ENCODE data around the gene CCNY. TPM values are rescaled to one million over a fixed set of nuclear protein-coding genes. Genes with fewer than 3 reads are reported as not detected.

CCNY gene
- polyA plus RNA-seq, 1 experiment, result 39.0 TPM

DNA sequence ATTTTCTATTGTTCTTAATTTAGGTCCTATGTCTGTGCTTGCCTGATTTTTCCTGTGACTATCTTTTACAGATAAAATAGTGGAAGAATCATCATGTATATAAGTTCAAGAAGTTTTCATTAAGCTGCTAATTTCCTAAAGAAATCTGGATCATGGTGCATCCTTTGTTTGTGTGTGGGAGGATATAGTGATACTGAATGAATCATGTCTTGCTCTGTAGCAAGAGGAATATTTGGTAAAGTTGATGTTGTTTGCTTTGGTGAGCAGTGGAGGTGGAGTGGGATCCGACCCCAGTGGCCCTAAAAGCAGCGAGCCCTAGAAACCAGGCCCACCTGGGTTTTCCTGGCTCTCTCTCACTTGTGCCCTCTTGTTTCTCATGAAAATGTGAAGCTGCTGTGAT lies 83.7 kb downstream of the CCNY start:
- H3K27me3 ChIP-seq (ENCODE audit: control insufficient read depth, insufficient read depth, low read length), result no peaks in the 10 kb centered on the region
- H3K36me3 ChIP-seq (ENCODE audit: control insufficient read depth, insufficient read depth, low read length), result no peaks in the 10 kb centered on the region
- no peak for DNase-seq (ENCODE audit: low read depth)
- ChIA-PET CTCF (interaction anchor here (1.0 kb wide), 1 partner anchor 19 kb away, joined by 4 read pairs; no protein-coding TSS in a partner anchor), POLR2A (no interaction called here)
- no peak overlapping the region for H3K4me3 ChIP-seq (ENCODE audit: low read depth, low read length)
- TF ChIP-seq, protein P1, sequence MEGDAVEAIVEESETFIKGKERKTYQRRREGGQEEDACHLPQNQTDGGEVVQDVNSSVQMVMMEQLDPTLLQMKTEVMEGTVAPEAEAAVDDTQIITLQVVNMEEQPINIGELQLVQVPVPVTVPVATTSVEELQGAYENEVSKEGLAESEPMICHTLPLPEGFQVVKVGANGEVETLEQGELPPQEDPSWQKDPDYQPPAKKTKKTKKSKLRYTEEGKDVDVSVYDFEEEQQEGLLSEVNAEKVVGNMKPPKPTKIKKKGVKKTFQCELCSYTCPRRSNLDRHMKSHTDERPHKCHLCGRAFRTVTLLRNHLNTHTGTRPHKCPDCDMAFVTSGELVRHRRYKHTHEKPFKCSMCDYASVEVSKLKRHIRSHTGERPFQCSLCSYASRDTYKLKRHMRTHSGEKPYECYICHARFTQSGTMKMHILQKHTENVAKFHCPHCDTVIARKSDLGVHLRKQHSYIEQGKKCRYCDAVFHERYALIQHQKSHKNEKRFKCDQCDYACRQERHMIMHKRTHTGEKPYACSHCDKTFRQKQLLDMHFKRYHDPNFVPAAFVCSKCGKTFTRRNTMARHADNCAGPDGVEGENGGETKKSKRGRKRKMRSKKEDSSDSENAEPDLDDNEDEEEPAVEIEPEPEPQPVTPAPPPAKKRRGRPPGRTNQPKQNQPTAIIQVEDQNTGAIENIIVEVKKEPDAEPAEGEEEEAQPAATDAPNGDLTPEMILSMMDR (IDR thresholded peaks at IDR 0.05; ENCODE audit: insufficient read depth, low read depth, low read length), result no peak

DNA sequence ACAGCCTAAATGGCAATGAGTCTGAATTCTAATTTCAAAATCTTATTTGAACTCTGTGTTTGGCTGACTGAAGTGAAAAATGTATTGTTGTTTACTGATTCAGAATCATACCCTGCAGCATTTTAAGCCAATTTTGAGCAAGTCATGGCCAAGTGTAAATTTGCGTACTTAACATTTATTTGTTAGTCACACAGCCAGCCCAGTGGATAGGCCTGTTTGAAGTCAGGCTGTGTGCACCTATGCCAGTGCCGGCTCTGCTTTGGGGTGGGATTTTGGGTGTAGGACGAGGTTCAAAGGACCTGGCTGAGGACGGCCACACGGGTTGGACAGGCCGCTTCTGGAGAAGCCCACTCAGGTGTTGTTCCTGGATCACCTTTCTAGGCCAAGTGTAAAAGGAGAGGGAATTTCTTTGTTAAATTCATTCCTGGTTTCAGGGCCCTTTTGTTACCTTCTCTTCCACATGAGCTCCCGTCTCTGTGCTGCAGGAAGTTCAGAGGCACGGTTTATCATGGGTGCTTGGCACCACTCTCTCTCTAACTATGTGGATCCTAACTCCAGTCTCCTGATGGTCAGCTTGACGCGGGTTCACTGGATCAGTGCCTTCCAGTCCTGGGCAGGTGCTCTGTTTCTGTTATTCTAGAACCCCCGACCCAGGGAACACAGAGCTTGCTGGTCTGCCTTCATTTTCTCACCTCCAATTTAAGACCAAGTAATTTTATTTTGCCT lies 84.7 kb downstream of the CCNY start:
- TF ChIP-seq, protein P1 (IDR thresholded peaks at IDR 0.05; ENCODE audit: insufficient read depth, low read depth, low read length), result no peak
- DNase-seq (ENCODE audit: low read depth), result no peak
- no peak overlapping the region for H3K4me3 ChIP-seq (ENCODE audit: low read depth, low read length)
- H3K36me3 ChIP-seq (ENCODE audit: control insufficient read depth, insufficient read depth, low read length), result no peaks in the 10 kb centered on the region
- ChIA-PET POLR2A (interaction anchor here (1.0 kb wide), 1 partner anchor 12 kb away, joined by 3 read pairs; no protein-coding TSS in a partner anchor), CTCF (interaction anchor here (0.8 to 1.6 kb wide), 5 partner anchors 12 to 225 kb away, joined by 3 to 4 read pairs (median 3); no protein-coding TSS in a partner anchor)
- no peaks in the 10 kb centered on the region for H3K27me3 ChIP-seq (ENCODE audit: control insufficient read depth, insufficient read depth, low read length)

GRCh38 chr10:35421553-35422178 lies 85.4 kb downstream of the CCNY start:
- peak; percentile 72 for DNase-seq (ENCODE audit: low read depth)
- Histone ChIP-seq H3K4me3 (ENCODE audit: low read depth, low read length) (no peak overlapping the region), H3K36me3 (ENCODE audit: control insufficient read depth, insufficient read depth, low read length) (no peaks in the 10 kb centered on the region), H3K27me3 (ENCODE audit: control insufficient read depth, insufficient read depth, low read length) (no peaks in the 10 kb centered on the region)
- ChIA-PET POLR2A (interaction anchor here (1.0 kb wide), 1 partner anchor 11 kb away, joined by 3 read pairs; no protein-coding TSS in a partner anchor), CTCF (interaction anchor here (0.8 to 1.6 kb wide), 5 partner anchors 13 to 226 kb away, joined by 3 to 4 read pairs (median 3); no protein-coding TSS in a partner anchor)
- TF ChIP-seq, protein P1 (IDR thresholded peaks at IDR 0.05; ENCODE audit: insufficient read depth, low read depth, low read length), result no peak

GRCh38 chr10:35422228-35422627 lies 85.9 kb downstream of the CCNY start:
- no peak for DNase-seq (ENCODE audit: low read depth)
- Histone ChIP-seq H3K36me3 (ENCODE audit: control insufficient read depth, insufficient read depth, low read length) (no peaks in the 10 kb centered on the region), H3K4me3 (ENCODE audit: low read depth, low read length) (no peak overlapping the region), H3K27me3 (ENCODE audit: control insufficient read depth, insufficient read depth, low read length) (no peaks in the 10 kb centered on the region)
- ChIA-PET POLR2A (interaction anchor here (0.6 kb wide), 1 partner anchor 117 kb away, joined by 3 read pairs; no protein-coding TSS in a partner anchor), CTCF (interaction anchor here (1.1 to 1.6 kb wide), 3 partner anchors 26 to 226 kb away, joined by 3 to 4 read pairs (median 3); no protein-coding TSS in a partner anchor)
- TF ChIP-seq, protein P1 (IDR thresholded peaks at IDR 0.05; ENCODE audit: insufficient read depth, low read depth, low read length), result no peak

Measured in BJ (cell line).